HepG2 (cell line): ENCODE results near the gene SART1. TPM values are rescaled to one million over a fixed set of nuclear protein-coding genes. Genes with fewer than 3 reads are reported as not detected.

ENCODE experiments used
- ASH2L ChIP-seq: fragments of 300-600, 200-600 bp; sonication (generic); IDR thresholded peaks from 2 replicates; pipeline ENCODE4 v1.7.0; 2017; ENCODE audit warnings: low read depth, mild to moderate bottlenecking, moderate library complexity, mixed read lengths, low read length; ENCODE audit not compliant: insufficient read length
- CCDC6 ChIP-seq: sonication (generic); formaldehyde crosslinking; IDR thresholded peaks from 2 replicates; pipeline ENCODE4 v1.8.1; 2022; ENCODE audit warnings: mild to moderate bottlenecking, missing genetic modification reagents, moderate library complexity
- GABPA ChIP-seq, 2 experiments: IDR thresholded peaks; 2 replicates each; pipeline ENCODE4 v1.6.1; 2011 to 2016; ENCODE audit warnings: low read depth in 2 of 2, low read length in 1 of 2, missing biosample characterization in 1 of 2, missing genetic modification characterization in 1 of 2
- GATAD2A ChIP-seq: IDR thresholded peaks from 2 replicates; pipeline ENCODE4 v1.6.1; 2016
- GFI1 ChIP-seq: sonication (generic); formaldehyde crosslinking; IDR thresholded peaks from 2 replicates; pipeline ENCODE4 v1.5.0; 2020; ENCODE audit warnings: missing genetic modification reagents, mild to moderate bottlenecking, borderline replicate concordance
- GLI4 ChIP-seq: sonication (generic); formaldehyde crosslinking; IDR thresholded peaks from 2 replicates; pipeline ENCODE4 v1.5.1; 2020; ENCODE audit warnings: missing genetic modification reagents, mild to moderate bottlenecking, moderate library complexity, borderline replicate concordance
- HHEX ChIP-seq: IDR thresholded peaks from 2 replicates; pipeline ENCODE4 v1.6.1; 2016; ENCODE audit warnings: control low read depth
- NFE2L2 ChIP-seq: fragments of 150-350 bp; IDR thresholded peaks from 2 replicates; pipeline ENCODE4 v1.6.1; 2014; ENCODE audit warnings: low read length
- PHF20 ChIP-seq: sonication (generic); formaldehyde crosslinking; IDR thresholded peaks from 2 replicates; pipeline ENCODE4 v1.5.0; 2020; ENCODE audit warnings: mild to moderate bottlenecking, missing genetic modification reagents
- POLR2AphosphoS2 ChIP-seq: IDR thresholded peaks from 2 replicates; pipeline ENCODE4 v1.6.1; 2011; ENCODE audit warnings: low read depth, low read length, improper control_type of control experiment
- SALL1 ChIP-seq: sonication (generic); formaldehyde crosslinking; IDR thresholded peaks from 2 replicates; pipeline ENCODE4 v1.8.0; 2022; ENCODE audit warnings: mild to moderate bottlenecking, missing genetic modification reagents
- SMAD3 ChIP-seq: sonication (generic); formaldehyde crosslinking; IDR thresholded peaks from 2 replicates; pipeline ENCODE4 v1.4.0; 2020; ENCODE audit warnings: missing genetic modification reagents
- SYNCRIP ChIP-seq: fragments of 200-400 bp; formaldehyde crosslinking; IDR thresholded peaks from 2 replicates; pipeline ENCODE4 v1.6.1; 2018; ENCODE audit warnings: mild to moderate bottlenecking, low read depth, low read length; ENCODE audit not compliant: insufficient read depth
- TFE3 ChIP-seq: IDR thresholded peaks from 2 replicates; pipeline ENCODE4 v1.6.1; 2016
- XRCC5 ChIP-seq: fragments of 200-400 bp; formaldehyde crosslinking; optimal IDR thresholded peaks from 2 replicates; pipeline ENCODE3; 2017; ENCODE audit warnings: mild to moderate bottlenecking, low read length
- ZNF292 ChIP-seq: sonication (generic); formaldehyde crosslinking; IDR thresholded peaks from 2 replicates; pipeline ENCODE4 v1.8.1; 2022; ENCODE audit warnings: mild to moderate bottlenecking, low read depth, missing genetic modification reagents, borderline replicate concordance
- ZNF468 ChIP-seq: sonication (generic); formaldehyde crosslinking; IDR thresholded peaks from 2 replicates; pipeline ENCODE4 v1.8.0; 2022; ENCODE audit warnings: mild to moderate bottlenecking, moderate library complexity, missing genetic modification reagents
- ZNF616 ChIP-seq: sonication (generic); formaldehyde crosslinking; IDR thresholded peaks from 2 replicates; pipeline ENCODE4 v1.5.0; 2020; ENCODE audit warnings: low read depth, mild to moderate bottlenecking, missing genetic modification reagents
- polyA plus RNA-seq, 8 experiments: library from polyadenylated mRNA; depleted of rRNA in 3 of 8; stranded (reverse) in 7 of 8; unstranded in 1 of 8; fragments of >200 nt; fragmentation: Illumina TruSeq in 4 of 8; extraction: Trizol in 4 of 8; gene quantifications; 2 replicates each; pipeline versions ENCODE4 v1.2.1 to v1.2.3, GENCODE V29; 2011 to 2016; ENCODE audit warnings: low read depth in 4 of 8, missing spikeins in 1 of 8, mixed read lengths in 1 of 8; ENCODE audit not compliant: insufficient read depth in 1 of 8
- total RNA-seq, 5 experiments: library from RNA; depleted of rRNA; stranded (reverse); fragments of >200 nt; fragmentation: Illumina TruSeq; extraction: Trizol; gene quantifications; 2 replicates each; pipeline ENCODE4 v1.2.3, GENCODE V29; 2016; ENCODE audit warnings: low read depth in 1 of 5
- TF ChIP-seq, protein P1 (sequence below): sonication (generic); formaldehyde crosslinking; IDR thresholded peaks from 2 replicates; pipeline ENCODE4 v1.8.0; 2022; ENCODE audit warnings: low read depth, missing genetic modification reagents
- TF ChIP-seq, protein P2 (sequence below): sonication (generic); formaldehyde crosslinking; IDR thresholded peaks from 2 replicates; pipeline ENCODE4 v1.5.0; 2020; ENCODE audit warnings: missing genetic modification reagents
- TF ChIP-seq, protein P3 (sequence below): sonication (generic); formaldehyde crosslinking; IDR thresholded peaks from 2 replicates; pipeline ENCODE4 v1.4.0; 2020; ENCODE audit warnings: low read depth, missing genetic modification reagents

Gene SART1
- total and polyA plus RNA-seq, 2 of the 13 experiments (the other 11 are each of a cell fraction or from before 2014, with no cell fraction given), result 11.3 to 22.5 TPM

DNA sequence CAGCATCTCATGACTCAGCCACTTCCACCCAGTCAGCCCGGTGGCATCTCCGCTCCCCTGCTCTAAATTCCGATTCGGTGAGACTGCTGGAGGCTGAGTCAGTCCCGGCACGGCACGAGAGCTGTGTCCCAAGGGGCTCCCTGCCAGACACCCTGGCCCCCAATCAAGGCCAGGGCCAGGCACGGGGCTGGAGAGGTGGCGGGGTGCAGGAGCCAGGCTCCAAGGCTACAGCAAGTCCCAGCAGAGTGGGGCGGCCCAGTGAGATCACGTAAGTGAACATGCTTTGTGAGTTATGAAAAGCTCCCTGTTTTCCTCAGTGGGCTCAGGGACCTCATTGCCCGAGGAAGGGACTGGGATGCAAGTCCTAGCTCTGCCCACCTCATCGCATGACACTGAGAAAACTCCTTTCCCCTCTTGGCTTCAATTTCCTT is 45.7 kb upstream of the SART1 start (continued):
- no peak for TF ChIP-seq CCDC6 (CRISPR knock-in tag)
- peak; percentile 77 for TF ChIP-seq TFE3
- TF ChIP-seq GLI4 (CRISPR knock-in tag), result no peak
- no peak for TF ChIP-seq ZNF616 (CRISPR knock-in tag)
- TF ChIP-seq, protein P1, sequence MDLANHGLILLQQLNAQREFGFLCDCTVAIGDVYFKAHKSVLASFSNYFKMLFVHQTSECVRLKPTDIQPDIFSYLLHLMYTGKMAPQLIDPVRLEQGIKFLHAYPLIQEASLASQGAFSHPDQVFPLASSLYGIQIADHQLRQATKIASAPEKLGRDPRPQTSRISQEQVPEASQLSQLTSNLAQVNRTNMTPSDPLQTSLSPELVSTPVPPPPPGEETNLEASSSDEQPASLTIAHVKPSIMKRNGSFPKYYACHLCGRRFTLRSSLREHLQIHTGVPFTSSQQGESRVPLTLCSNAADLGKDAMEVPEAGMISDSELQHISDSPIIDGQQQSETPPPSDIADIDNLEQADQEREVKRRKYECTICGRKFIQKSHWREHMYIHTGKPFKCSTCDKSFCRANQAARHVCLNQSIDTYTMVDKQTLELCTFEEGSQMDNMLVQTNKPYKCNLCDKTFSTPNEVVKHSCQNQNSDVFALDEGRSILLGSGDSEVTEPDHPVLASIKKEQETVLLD, result no peak
- TF ChIP-seq GFI1, result no peak
- no peak for TF ChIP-seq ASH2L
- TF ChIP-seq, protein P2, sequence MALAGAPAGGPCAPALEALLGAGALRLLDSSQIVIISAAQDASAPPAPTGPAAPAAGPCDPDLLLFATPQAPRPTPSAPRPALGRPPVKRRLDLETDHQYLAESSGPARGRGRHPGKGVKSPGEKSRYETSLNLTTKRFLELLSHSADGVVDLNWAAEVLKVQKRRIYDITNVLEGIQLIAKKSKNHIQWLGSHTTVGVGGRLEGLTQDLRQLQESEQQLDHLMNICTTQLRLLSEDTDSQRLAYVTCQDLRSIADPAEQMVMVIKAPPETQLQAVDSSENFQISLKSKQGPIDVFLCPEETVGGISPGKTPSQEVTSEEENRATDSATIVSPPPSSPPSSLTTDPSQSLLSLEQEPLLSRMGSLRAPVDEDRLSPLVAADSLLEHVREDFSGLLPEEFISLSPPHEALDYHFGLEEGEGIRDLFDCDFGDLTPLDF (CRISPR knock-in tag), result no peak
- peak; percentile 59 for TF ChIP-seq NFE2L2
- TF ChIP-seq GABPA (IDR thresholded peaks at IDR 0.05; ENCODE audit: low read depth, low read length), result no peak
- no peak for TF ChIP-seq GABPA (CRISPR knock-in tag; IDR thresholded peaks at IDR 0.05; ENCODE audit: low read depth)
- TF ChIP-seq POLR2AphosphoS2, result no peak
- TF ChIP-seq ZNF292, result peak; percentile 23; the same call in 1 of the 2 replicates
- TF ChIP-seq GATAD2A, result 0 out of 2 replicates have a peak, but pooled peaks have one; percentile 17
- TF ChIP-seq SMAD3, result no peak
- TF ChIP-seq ZNF468 (CRISPR knock-in tag), result no peak
- TF ChIP-seq, protein P3, sequence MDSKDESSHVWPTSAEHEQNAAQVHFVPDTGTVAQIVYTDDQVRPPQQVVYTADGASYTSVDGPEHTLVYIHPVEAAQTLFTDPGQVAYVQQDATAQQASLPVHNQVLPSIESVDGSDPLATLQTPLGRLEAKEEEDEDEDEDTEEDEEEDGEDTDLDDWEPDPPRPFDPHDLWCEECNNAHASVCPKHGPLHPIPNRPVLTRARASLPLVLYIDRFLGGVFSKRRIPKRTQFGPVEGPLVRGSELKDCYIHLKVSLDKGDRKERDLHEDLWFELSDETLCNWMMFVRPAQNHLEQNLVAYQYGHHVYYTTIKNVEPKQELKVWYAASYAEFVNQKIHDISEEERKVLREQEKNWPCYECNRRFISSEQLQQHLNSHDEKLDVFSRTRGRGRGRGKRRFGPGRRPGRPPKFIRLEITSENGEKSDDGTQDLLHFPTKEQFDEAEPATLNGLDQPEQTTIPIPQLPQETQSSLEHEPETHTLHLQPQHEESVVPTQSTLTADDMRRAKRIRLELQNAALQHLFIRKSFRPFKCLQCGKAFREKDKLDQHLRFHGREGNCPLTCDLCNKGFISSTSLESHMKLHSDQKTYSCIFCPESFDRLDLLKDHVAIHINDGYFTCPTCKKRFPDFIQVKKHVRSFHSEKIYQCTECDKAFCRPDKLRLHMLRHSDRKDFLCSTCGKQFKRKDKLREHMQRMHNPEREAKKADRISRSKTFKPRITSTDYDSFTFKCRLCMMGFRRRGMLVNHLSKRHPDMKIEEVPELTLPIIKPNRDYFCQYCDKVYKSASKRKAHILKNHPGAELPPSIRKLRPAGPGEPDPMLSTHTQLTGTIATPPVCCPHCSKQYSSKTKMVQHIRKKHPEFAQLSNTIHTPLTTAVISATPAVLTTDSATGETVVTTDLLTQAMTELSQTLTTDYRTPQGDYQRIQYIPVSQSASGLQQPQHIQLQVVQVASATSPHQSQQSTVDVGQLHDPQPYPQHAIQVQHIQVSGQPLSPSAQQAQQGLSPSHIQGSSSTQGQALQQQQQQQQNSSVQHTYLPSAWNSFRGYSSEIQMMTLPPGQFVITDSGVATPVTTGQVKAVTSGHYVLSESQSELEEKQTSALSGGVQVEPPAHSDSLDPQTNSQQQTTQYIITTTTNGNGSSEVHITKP, result peak; percentile 75
- no peak for TF ChIP-seq SYNCRIP
- TF ChIP-seq XRCC5, result peak; percentile 73
- TF ChIP-seq SALL1 (CRISPR knock-in tag), result no peak
- no peak for TF ChIP-seq PHF20
- TF ChIP-seq HHEX (CRISPR knock-in tag), result no peak
